ENCODE data around the gene EEF1A2. TPM values are rescaled to one million over a fixed set of nuclear protein-coding genes. Genes with fewer than 3 reads are reported as not detected.
A peak's percentile ranks its signal among the peaks of the same experiment; 100 is the strongest.

The EEF1A2 gene
- total RNA-seq, 1 experiment from 2014 or later = 26.0 TPM

DNA sequence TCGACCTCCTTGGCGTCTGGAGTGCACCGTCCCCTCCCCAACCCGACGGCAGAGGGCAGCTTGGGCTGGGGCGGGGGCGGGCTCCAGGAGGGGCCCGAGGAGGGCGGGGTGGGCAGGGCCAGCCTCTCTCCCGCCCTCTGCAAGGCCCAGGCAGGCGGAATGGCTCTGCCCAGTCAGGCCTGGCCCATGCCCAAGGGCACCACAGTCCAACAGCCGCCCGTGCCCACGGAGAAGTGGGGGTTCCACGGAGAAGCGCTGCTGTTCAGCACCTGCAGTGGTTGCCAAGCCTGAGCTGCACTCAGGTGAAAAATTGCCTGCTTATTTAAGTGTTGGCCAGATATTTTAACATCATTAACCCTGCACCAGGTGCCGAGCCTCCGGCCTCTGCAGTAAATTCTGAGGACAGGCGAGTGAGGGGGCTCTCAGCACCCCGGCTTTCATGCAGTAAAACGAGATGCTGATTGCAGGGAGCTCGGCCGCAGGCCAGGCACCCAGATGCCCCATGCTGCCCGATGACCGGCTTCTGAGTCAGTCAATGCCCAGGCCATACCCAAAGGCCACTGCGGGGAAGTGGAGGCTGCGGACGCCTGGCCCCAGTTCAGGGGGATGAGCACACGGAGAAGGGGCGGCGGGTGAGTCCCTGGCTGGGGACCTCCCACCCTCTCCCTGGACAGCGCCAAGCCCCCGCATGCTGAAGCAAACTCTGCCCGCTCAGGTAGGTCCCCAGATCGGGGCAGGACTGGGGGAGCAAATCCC, 49.0 kb upstream of the EEF1A2 start, which contains the start of gene SRMS:
TSS of gene SRMS (minus strand) at position 25 of the 756 bp plus-strand sequence. CDS start 286 bp downstream, outside the sequence.
- H3K4me3 Mint-ChIP-seq = no peak within 1 kb of the TSS
- peak; percentile 70 for ATAC-seq
- no peaks in the 10 kb centered on the region for H3K9me3 Mint-ChIP-seq
- ChIA-PET CTCF (interaction anchor here (0.5 to 3.4 kb wide), 5 partner anchors 11 to 150 kb away, joined by 3 to 48 read pairs (median 3); partner anchors contain the start of genes PTK6 and STMN3), POLR2A (no interaction called here)
- no peak within 1 kb of the TSS for H3K27ac Mint-ChIP-seq
- H3K36me3 Mint-ChIP-seq = no peaks in the 10 kb centered on the region
- DNase-seq (ENCODE audit: low spot score) = peak; percentile 38
- no peaks in the 10 kb centered on the region for H3K27me3 Mint-ChIP-seq (ENCODE audit: low read depth)
- peaks cover 22% of the 10 kb centered on the region for H3K4me1 Mint-ChIP-seq
- no peak for TF ChIP-seq ZNF396 (CRISPR knock-in tag; IDR thresholded peaks at IDR 0.05; ENCODE audit: borderline replicate concordance)
- no peak for TF ChIP-seq SMAD3 (CRISPR knock-in tag; IDR thresholded peaks at IDR 0.05; ENCODE audit: borderline replicate concordance)
- no peak for TF ChIP-seq TP53 (CRISPR knock-in tag; IDR thresholded peaks at IDR 0.05)
- TF ChIP-seq, protein P1, sequence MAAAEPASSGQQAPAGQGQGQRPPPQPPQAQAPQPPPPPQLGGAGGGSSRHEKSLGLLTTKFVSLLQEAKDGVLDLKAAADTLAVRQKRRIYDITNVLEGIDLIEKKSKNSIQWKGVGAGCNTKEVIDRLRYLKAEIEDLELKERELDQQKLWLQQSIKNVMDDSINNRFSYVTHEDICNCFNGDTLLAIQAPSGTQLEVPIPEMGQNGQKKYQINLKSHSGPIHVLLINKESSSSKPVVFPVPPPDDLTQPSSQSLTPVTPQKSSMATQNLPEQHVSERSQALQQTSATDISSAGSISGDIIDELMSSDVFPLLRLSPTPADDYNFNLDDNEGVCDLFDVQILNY (CRISPR knock-in tag; IDR thresholded peaks at IDR 0.05) = 0 out of 2 replicates have a peak, but pooled peaks have one; percentile 30
- TF ChIP-seq, protein P2, sequence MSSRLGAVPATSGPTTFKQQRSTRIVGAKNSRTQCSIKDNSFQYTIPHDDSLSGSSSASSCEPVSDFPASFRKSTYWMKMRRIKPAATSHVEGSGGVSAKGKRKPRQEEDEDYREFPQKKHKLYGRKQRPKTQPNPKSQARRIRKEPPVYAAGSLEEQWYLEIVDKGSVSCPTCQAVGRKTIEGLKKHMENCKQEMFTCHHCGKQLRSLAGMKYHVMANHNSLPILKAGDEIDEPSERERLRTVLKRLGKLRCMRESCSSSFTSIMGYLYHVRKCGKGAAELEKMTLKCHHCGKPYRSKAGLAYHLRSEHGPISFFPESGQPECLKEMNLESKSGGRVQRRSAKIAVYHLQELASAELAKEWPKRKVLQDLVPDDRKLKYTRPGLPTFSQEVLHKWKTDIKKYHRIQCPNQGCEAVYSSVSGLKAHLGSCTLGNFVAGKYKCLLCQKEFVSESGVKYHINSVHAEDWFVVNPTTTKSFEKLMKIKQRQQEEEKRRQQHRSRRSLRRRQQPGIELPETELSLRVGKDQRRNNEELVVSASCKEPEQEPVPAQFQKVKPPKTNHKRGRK (CRISPR knock-in tag; IDR thresholded peaks at IDR 0.05; ENCODE audit: borderline replicate concordance) = no peak
- TF ChIP-seq, protein P3, sequence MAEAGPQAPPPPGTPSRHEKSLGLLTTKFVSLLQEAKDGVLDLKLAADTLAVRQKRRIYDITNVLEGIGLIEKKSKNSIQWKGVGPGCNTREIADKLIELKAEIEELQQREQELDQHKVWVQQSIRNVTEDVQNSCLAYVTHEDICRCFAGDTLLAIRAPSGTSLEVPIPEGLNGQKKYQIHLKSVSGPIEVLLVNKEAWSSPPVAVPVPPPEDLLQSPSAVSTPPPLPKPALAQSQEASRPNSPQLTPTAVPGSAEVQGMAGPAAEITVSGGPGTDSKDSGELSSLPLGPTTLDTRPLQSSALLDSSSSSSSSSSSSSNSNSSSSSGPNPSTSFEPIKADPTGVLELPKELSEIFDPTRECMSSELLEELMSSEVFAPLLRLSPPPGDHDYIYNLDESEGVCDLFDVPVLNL (CRISPR knock-in tag; IDR thresholded peaks at IDR 0.05; ENCODE audit: borderline replicate concordance, low read depth) = no peak
- TF ChIP-seq, protein P4, sequence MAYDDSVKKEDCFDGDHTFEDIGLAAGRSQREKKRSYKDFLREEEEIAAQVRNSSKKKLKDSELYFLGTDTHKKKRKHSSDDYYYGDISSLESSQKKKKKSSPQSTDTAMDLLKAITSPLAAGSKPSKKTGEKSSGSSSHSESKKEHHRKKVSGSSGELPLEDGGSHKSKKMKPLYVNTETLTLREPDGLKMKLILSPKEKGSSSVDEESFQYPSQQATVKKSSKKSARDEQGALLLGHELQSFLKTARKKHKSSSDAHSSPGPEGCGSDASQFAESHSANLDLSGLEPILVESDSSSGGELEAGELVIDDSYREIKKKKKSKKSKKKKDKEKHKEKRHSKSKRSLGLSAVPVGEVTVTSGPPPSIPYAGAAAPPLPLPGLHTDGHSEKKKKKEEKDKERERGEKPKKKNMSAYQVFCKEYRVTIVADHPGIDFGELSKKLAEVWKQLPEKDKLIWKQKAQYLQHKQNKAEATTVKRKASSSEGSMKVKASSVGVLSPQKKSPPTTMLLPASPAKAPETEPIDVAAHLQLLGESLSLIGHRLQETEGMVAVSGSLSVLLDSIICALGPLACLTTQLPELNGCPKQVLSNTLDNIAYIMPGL (CRISPR knock-in tag; IDR thresholded peaks at IDR 0.05) = 0 out of 2 replicates have a peak, but pooled peaks have one; percentile 42

DNA sequence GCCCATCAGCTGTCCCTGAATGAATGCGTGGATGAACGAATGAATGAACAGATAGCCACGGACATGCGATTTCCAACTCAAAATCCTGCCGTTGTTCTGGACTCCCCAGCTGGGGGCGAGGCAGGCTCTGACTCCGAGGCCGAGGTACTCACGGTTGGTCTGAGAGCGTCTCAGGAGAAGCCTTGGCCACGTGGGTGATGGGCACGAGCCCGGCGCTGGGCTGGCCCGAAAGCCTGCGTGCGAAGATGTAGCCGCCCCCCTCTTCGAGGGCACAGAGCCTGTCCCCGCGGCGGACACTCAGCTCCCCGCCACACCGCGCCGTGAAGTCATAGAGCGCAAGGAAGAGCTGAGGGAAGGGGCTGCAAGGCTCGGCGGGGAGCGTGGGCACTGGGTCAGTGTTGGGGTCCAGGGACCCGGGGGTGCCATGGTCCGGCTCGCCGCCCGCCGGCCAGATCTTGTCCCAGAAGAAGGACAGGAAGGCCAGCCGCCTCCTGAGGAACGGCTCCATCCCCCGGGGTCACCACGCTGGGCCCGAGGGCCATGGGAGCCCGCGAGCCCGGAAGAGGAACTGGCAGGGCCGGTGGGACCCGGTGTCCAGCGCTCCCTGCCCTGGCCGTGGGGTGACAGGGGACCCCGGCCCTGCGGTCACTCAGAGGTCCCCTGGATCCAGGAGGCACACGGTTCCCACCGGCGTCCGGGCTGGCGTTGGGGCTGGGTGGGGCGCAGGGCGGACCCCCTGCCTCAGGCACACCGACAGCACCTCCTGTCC, 48.3 kb upstream of the EEF1A2 start:
- no peak overlapping the region for H3K4me3 Mint-ChIP-seq
- peaks cover 15% of the 10 kb centered on the region for H3K4me1 Mint-ChIP-seq
- DNase-seq (ENCODE audit: low spot score) = no peak
- POLR2A ChIA-PET = interaction anchor here (0.8 kb wide), 1 partner anchor 96 kb away, joined by 3 read pairs; no protein-coding TSS in a partner anchor
- H3K36me3 Mint-ChIP-seq = no peaks in the 10 kb centered on the region
- H3K27ac Mint-ChIP-seq = no peak overlapping the region
- H3K27me3 Mint-ChIP-seq (ENCODE audit: low read depth) = no peaks in the 10 kb centered on the region
- no peaks in the 10 kb centered on the region for H3K9me3 Mint-ChIP-seq
- CTCF ChIA-PET = interaction anchor here (0.5 to 3.4 kb wide), 6 partner anchors 10 to 324 kb away, joined by 3 to 48 read pairs (median 3); partner anchors contain the start of gene PTK6
- ATAC-seq = no peak
- TF ChIP-seq, protein P5, sequence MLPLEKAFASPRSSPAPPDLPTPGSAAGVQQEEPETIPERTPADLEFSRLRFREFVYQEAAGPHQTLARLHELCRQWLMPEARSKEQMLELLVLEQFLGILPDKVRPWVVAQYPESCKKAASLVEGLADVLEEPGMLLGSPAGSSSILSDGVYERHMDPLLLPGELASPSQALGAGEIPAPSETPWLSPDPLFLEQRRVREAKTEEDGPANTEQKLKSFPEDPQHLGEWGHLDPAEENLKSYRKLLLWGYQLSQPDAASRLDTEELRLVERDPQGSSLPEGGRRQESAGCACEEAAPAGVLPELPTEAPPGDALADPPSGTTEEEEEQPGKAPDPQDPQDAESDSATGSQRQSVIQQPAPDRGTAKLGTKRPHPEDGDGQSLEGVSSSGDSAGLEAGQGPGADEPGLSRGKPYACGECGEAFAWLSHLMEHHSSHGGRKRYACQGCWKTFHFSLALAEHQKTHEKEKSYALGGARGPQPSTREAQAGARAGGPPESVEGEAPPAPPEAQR (CRISPR knock-in tag; IDR thresholded peaks at IDR 0.05) = no peak
- TF ChIP-seq FOXP1 (CRISPR knock-in tag; IDR thresholded peaks at IDR 0.05; ENCODE audit: borderline replicate concordance) = 0 out of 2 replicates have a peak, but pooled peaks have one; percentile 37

Measured in WTC11 (cell line).